Stimulated activated CD4-positive, alpha-beta T cell treated with anti-CD3 and anti-CD28 coated beads, Interleukin-15, amount 100 ng/mL, for 1 hour (primary cell): Measurements from ENCODE around the gene OLA1.

Experiments used
- DNase-seq, 2 donors: peaks; one replicate each; pipeline ENCODE4 v3.0.0-alpha.2; 2020; ENCODE audit warnings: low read depth in 1 of 2, low spot score in 1 of 2

OLA1 gene

GRCh38 chr2:174122185-174122584 is 126.1 kb downstream of the OLA1 start:
- DNase-seq = no peak

DNA sequence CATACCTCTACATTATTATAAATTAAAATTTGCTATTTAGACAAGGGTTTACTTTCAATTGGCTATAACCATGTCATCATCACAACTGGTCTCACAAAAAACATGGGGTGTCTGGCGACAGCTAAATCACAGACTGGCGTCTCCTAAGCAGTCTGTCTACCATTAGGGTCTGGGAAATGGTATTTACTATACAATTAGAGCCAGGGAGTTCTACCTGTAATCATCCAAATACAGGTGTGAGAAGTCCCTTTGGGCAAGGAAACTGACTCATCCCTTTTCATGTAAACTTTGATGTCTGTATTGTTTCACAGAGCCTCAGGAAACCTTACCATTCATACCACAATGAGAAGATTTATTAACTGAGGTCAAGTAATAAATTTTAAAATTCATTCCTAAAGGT is 126.7 kb downstream of the OLA1 start:
- DNase-seq = no peak

DNA sequence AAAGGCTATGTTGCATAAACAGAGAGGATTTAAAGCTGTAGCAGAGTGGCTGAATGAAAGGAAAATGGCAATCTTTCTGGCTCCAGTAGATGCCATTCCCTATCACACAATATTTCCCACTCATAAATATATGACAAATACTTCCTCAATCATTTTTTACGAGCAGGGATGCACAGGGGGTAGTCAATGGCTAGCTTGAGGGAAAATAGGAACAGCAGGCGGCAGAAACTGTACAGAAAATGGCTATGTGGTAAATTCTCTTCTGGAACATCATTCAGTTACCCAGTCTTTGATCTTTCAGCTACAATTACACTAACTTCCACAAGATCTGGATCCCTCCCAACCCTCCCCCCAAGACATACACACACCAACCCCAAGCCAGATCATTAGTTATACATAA is 127.2 kb downstream of the OLA1 start:
- no peak for DNase-seq

DNA sequence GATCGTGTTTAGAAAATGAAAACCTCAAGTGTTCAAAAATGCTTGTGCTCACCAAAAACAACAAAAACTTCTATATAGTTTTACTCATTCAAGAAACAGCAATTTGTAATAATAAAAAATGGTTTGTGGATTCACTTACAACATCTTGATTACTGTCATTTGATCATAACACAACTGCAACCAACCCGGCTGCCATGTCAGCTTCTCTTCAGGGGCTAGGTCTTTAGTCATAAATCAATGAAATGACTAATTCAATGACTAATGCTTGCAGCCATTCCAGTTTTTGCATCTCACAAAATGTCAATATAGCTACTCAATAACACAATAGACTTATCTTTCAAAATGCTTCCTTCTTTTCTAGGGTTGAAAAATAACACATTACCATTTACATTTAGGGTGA is 128.0 kb downstream of the OLA1 start:
- DNase-seq = no peak

GRCh38 chr2:174117951-174118930 is 130.1 kb downstream of the OLA1 start:
- DNase-seq = no peak

GRCh38 chr2:174112073-174112472 is 136.3 kb downstream of the OLA1 start:
- DNase-seq = no peak

- DNase-seq = no peak
Measured at GRCh38 chr2:174108579-174108978, 139.8 kb downstream of the OLA1 start.

GRCh38 chr2:174106736-174107135 is 141.6 kb downstream of the OLA1 start:
- no peak for DNase-seq

DNA sequence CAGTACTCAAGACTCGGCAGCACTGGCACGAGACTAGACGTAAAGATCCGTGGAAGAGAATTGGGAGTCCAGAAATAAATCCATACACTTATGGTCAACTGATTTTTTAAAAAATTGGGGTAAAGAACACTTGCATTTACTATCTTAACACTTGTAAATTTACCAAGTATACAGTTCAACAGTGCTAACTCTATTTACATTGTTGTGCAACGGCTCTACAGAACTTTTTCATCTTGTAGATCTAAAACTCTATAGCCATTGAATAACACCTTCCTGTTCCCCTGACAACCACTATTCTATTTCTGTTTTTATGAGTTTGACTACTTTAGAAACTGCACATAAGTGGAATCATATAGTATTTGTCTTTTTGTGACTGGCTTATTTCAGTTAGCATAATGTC is 153.8 kb downstream of the OLA1 start:
- DNase-seq = no peak

DNA sequence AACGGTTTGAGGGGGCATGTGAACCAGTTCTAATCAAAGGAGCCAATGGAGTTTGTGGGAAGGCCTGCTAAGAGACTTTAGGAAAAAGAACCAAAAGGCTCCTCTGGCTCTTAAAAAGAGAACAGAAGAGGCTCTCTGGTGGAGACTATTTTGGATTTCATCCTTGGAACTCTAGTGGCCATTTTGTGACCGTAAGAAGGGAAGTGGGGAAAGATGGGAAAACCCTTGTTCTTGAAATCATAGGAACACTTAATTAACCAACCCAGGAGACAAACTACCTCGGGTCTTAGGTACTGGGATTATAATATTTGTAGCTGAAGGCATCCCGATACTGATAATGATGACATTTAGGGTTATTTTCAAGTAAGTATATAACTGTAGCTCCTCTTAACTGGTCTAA is 157.9 kb downstream of the OLA1 start:
- DNase-seq = no peak

DNA sequence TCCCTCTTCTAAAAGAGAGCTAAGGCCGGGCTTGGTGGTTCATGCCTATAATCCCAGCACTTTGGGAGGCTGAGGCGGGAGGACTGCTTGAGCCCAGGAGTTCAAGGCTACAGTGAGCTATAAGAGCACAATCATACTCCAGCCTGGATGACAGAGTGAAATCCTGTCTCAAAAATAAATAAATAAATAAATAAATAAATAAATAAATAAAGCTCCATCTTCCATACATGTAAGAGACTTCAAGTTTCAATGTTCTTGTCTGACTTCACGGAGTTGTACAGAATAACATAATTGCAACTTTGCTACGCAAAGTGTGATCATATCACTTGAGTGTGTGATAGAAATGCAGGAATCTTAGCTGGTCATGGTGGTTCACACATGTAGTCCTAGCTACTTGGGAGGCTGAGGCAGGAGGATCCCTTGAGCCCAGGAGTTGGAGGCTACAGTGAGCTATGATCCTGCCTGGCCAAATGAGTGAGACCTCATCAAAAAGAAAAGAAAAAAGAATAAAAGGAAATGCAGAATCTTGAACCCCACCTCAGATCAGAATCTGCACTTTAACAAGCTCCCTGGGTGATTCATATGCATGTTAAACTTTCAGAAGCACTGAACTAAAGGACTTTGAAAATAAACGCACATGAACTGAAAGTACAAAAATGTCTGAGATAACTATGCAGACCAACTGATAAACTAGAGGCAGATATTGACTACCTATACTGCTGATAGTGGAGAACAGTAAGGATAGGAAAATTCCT is 159.4 kb downstream of the OLA1 start:
- DNase-seq = no peak

GRCh38 chr2:174086708-174087107 is 161.6 kb downstream of the OLA1 start:
- DNase-seq = no peak

- no peak for DNase-seq
Measured at GRCh38 chr2:174085781-174086180, 162.6 kb downstream of the OLA1 start.

DNA sequence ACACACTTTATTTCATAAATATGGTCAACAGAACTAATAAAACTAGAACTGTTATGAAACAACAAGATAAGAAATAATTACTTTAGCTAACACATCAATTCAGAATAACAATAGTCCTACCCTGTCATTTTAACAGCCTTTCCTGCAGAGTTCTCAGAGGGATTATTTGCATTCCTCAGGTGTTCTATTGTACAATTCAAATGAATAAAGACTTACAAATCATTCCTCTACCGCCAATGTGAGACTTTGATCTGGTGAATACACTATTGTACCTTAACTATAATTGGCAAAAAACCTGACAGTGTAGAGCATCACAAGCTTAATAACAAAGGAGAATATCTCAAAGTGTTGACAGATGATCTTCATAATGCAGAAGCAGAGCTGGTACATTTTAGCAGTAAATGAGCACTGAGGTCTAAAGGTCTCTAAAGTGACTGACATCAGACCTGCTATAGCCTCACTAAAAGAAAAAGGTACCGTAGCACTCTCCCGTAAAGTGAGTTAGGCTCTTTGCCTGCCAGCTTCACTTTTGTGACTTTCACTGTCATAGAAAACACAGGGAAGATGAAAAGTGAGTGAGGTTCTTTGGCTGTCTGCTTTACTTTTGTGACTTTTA is 164.4 kb downstream of the OLA1 start:
- no peak for DNase-seq

- no peak for DNase-seq
Measured at GRCh38 chr2:174080672-174081121, 167.6 kb downstream of the OLA1 start.

DNA sequence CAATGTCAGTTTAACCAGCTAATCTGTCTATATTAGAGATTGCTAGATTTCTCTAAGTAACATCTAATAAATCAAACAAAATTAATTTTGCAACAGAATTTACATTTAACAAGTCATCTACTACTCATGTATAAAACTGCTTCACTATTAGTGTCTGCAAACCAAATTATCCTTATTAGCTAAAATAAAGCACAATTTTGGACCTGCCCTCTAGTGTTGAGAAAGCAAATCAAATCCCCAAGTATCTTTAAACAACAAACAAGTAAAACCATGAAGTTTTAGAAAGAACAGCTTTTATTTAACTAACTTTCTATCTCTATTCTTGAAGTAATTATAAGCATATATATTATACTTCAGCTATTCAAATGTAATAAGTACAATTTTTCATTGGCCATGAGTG is 170.1 kb downstream of the OLA1 start:
- no peak for DNase-seq

DNA sequence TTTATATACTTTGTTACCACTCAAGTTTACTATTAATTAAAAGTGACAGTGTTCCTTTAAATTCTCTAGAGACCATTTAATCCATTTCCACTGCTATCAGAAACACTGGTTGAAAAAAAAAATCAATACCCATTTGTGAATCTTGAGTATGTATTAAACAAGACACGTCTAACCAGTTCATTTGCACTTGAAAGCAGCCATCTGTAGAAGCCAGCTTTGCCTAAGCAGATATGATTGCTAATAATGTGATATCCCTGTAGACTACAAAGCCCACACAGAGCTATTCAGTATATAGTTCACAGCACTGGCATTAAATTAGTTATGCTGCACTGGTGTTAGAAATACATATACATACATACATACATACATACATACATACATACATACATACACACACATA is 171.4 kb downstream of the OLA1 start:
- DNase-seq = no peak

DNA sequence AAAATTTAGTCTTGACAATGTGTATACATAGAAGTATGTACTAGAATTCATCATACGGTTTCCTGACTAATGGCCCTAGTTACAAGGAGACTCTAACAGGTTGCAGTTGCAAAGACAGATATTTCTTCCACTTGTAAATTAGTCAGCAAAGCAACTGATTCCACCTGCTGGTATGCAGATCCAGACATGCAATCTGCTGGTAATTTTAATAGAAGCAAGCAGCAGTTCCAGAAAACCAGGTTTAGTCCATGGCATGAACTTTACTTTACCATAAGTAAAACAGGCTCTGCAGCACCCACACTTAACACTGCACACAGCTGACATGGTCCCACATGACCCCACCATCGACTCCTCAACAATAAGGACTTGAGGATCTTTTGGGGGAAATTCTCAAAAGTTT is 172.3 kb downstream of the OLA1 start:
- DNase-seq = no peak

GRCh38 chr2:174074831-174075230 is 173.5 kb downstream of the OLA1 start:
- DNase-seq = no peak

GRCh38 chr2:174072857-174073256 is 175.5 kb downstream of the OLA1 start:
- no peak for DNase-seq

DNA sequence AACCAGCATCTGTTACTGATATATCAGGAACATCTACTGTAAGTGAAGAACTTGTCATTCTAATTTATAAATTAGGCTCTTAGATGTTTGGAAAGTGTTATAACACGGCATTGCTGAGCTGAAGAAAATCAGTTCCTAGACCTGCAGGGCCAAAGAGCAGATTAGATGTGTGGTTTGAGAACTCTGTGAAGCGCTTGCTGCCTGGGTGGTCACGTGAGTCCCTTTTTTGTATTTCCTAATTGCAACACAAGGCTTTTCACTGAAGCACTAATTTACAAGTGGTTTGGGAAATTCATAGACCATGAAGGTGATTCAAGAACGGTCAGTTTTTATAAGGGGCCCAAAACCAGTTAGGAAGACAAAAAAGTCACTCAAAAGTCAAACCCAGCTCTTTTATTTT is 176.3 kb downstream of the OLA1 start:
- DNase-seq = no peak

DNA sequence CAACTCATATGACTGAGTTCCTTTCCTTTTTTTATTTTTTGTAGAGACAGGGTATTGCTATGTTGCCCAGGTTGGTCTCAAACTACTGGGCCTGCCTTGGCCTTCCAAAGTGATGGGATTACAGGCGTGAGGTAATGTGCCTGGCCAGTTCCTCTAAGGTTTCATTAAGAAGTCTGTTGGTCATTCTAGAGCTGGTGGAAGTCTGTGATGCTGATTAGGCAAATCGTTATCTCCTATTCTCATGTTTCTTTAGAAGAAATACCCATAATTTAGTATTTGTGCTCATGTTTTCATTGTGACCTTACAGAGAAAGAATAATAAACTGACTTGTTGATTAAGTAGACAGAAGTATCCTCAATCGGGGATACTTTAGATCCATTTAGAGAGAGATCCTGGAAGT is 177.0 kb downstream of the OLA1 start:
- DNase-seq = no peak
